ENCODE results near the gene PSMB10. TPM values are rescaled to one million over a fixed set of nuclear protein-coding genes. Genes with fewer than 3 reads are reported as not detected.

PSMB10 gene
- total RNA-seq, 3 donors from 2014 or later: 32.1 to 46.2 (median 34.1) TPM

- TF ChIP-seq CTCF (IDR thresholded peaks at IDR 0.05) (no peak), POLR2A (IDR thresholded peaks at IDR 0.05) (no peak), POLR2AphosphoS5 (IDR thresholded peaks at IDR 0.05) (no peak)
- intact Hi-C loops (cut with DNase I; ENCODE audit: low total_unique reads): no loop called here
- Histone ChIP-seq H3K27ac (peak overlapping the region; percentile 27 to 63), H3K27me3 (no peaks in the 10 kb centered on the region), H3K4me1 (no peaks in the 10 kb centered on the region), H3K9me3 (no peaks in the 10 kb centered on the region), H3K4me3 (no peak overlapping the region), H3K36me3 (no peaks in the 10 kb centered on the region)
- DNase-seq (ENCODE audit: low spot score in 2 of 2): no peak
Measured at GRCh38 chr16:67885545-67885944, 51.1 kb downstream of the PSMB10 start.

GRCh38 chr16:67884684-67885083 lies 52.0 kb downstream of the PSMB10 start, which contains the start of gene NRN1L:
Gene NRN1L (plus strand): TSS chr16:67884885. CDS start chr16:67884904, 19 bp downstream.
- Histone ChIP-seq H3K4me3 (peak within 1 kb of the TSS; percentile 9 to 52 (median 28)), H3K4me1 (no peaks in the 10 kb centered on the region), H3K36me3 (no peaks in the 10 kb centered on the region), H3K27me3 (no peaks in the 10 kb centered on the region), H3K9me3 (no peaks in the 10 kb centered on the region), H3K27ac (peak within 1 kb of the TSS; percentile 27 to 63)
- intact Hi-C loops (cut with DNase I; ENCODE audit: low total_unique reads): no loop called here
- TF ChIP-seq POLR2A (IDR thresholded peaks at IDR 0.05) (no peak), POLR2AphosphoS5 (IDR thresholded peaks at IDR 0.05) (peak in 2 of 3 donors; percentile 18 to 21)
- peak; percentile 80 to 87 for DNase-seq (ENCODE audit: low spot score in 2 of 2)

Other genes starting within 250 kb of the PSMB10 start
- 10 to 100 TPM; 11.4 to 22.0 (median 21.4) TPM for gene GFOD2, start 217.5 kb downstream of the PSMB10 start, total RNA-seq
- 10 to 100 TPM in 2 of 3 donors, 1 to 10 TPM in 1; 7.7 to 13.2 (median 13.1) TPM for gene RANBP10, start 130.3 kb downstream of the PSMB10 start, total RNA-seq
- 1 to 10 TPM; 1.1 to 4.2 (median 3.9) TPM for gene TSNAXIP1, start 130.0 kb downstream of the PSMB10 start, total RNA-seq
- 10 to 100 TPM; 51.1 to 57.8 (median 53.0) TPM for gene THAP11, start 94.5 kb downstream of the PSMB10 start, total RNA-seq
- 100 to 1,000 TPM in 1 of 3 donors, 10 to 100 TPM in 2; 91.5 to 168 (median 94.8) TPM for gene NUTF2, start 89.9 kb downstream of the PSMB10 start, total RNA-seq
- 10 to 100 TPM; 35.0 to 52.0 (median 51.5) TPM for gene CENPT, start 89.2 kb downstream of the PSMB10 start, total RNA-seq
- gene EDC4, start 63.8 kb downstream of the PSMB10 start, total RNA-seq: 10 to 100 TPM; 43.3 to 57.0 (median 53.6) TPM
- 1 to 10 TPM in 2 of 3 donors, not detected in 1; 1.3 to 1.4 TPM for gene NRN1L, start 52.0 kb downstream of the PSMB10 start, total RNA-seq
- gene PSKH1, start 43.6 kb downstream of the PSMB10 start, total RNA-seq: 10 to 100 TPM; 17.3 to 20.5 (median 17.4) TPM
- 1 to 10 TPM; 1.0 to 2.6 (median 1.8) TPM for gene CTRL, start 5.0 kb downstream of the PSMB10 start, total RNA-seq
- gene LCAT, start 7.3 kb upstream of the PSMB10 start, total RNA-seq: 10 to 100 TPM; 11.8 to 18.6 (median 15.4) TPM
- gene SLC12A4, start 31.8 kb upstream of the PSMB10 start, total RNA-seq: 10 to 100 TPM; 32.1 to 64.9 (median 53.6) TPM
- under 1 TPM in 1 of 3 donors, not detected in 2; 0.29 TPM for gene DPEP3, start 43.6 kb upstream of the PSMB10 start, total RNA-seq
- gene DPEP2, start 62.6 kb upstream of the PSMB10 start, total RNA-seq: 1 to 10 TPM; 1.3 to 7.7 (median 2.5) TPM
- gene DPEP2NB, start 79.1 kb upstream of the PSMB10 start, total RNA-seq: not detected
- 1 to 10 TPM; 7.2 to 7.5 (median 7.5) TPM for gene DDX28, start 86.4 kb upstream of the PSMB10 start, total RNA-seq
- 10 to 100 TPM in 1 of 3 donors, 1 to 10 TPM in 2; 6.9 to 10.5 (median 7.7) TPM for gene DUS2, start 86.4 kb upstream of the PSMB10 start, total RNA-seq
- gene NFATC3, start 148.5 kb upstream of the PSMB10 start, total RNA-seq: 10 to 100 TPM; 52.0 to 64.2 (median 60.6) TPM